Uterus (tissue), 2 donors: ENCODE data around the gene CA14.

ENCODE experiments used
- POLR2A ChIP-seq, 2 donors: fragments of 450-650 bp; IDR thresholded peaks; one replicate each; pipeline ENCODE4 v1.6.1; 2016; ENCODE audit warnings: antibody characterized with exemption in 2 of 2, mild to moderate bottlenecking in 1 of 2, moderate library complexity in 1 of 2
- TF ChIP-seq, protein P1 (sequence below), 4 experiments: fragments of 200-600 bp in 2 of 4; fragments of 450-650 bp in 2 of 4; sonication (generic) in 2 of 4; IDR thresholded peaks; one replicate each; pipeline ENCODE4 v1.5.1; 2016 to 2019; ENCODE audit warnings: antibody characterized with exemption in 4 of 4, mild to moderate bottlenecking in 2 of 4, moderate library complexity in 1 of 4

DNA sequence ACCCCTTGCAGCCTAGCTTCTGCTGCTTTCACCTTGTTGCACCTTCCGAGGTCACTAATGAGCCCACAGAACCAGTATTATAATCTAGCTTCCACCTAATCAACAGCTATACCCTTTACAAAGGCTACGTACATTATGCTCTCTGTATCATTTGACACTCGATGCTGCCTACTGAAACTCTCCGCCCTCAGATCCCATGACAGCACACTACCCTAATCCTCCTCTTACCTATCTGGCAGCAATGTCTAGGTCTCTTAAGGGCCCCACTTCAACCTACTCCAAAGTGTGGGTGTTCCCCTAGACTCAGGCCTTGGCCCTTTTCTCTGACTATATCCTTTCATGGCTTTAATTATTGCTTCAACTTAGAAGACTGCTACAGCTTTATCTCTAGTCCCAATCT lies 31.2 kb downstream of the CA14 start:
- TF ChIP-seq, protein P1, sequence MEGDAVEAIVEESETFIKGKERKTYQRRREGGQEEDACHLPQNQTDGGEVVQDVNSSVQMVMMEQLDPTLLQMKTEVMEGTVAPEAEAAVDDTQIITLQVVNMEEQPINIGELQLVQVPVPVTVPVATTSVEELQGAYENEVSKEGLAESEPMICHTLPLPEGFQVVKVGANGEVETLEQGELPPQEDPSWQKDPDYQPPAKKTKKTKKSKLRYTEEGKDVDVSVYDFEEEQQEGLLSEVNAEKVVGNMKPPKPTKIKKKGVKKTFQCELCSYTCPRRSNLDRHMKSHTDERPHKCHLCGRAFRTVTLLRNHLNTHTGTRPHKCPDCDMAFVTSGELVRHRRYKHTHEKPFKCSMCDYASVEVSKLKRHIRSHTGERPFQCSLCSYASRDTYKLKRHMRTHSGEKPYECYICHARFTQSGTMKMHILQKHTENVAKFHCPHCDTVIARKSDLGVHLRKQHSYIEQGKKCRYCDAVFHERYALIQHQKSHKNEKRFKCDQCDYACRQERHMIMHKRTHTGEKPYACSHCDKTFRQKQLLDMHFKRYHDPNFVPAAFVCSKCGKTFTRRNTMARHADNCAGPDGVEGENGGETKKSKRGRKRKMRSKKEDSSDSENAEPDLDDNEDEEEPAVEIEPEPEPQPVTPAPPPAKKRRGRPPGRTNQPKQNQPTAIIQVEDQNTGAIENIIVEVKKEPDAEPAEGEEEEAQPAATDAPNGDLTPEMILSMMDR (IDR thresholded peaks at IDR 0.05) = no peak
- no peak for TF ChIP-seq POLR2A (IDR thresholded peaks at IDR 0.05)
